ENCODE results near the gene SMTNL1. TPM values are rescaled to one million over a fixed set of nuclear protein-coding genes. Genes with fewer than 3 reads are reported as not detected.

SMTNL1 gene
- total and polyA plus RNA-seq, 4 donors: not detected

DNA sequence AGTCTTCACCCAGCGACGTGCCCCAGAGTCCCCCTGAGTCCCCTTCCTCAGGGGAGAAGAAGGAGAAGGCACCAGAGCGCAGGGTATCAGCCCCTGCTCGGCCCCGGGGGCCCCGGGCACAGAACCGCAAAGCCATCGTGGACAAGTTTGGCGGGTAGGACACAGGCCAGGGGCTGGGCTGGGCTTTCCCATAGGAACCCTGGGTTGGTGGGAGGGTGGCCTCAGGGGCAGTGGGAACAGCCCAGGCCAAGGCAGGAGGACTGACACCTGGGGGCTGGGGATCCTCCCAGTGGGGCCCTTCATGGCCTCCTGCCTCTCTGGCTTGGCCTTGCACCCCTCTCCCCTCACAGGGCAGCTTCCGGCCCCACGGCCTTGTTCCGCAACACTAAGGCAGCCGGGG lies 8.5 kb downstream of the SMTNL1 start:
- H3K4me3 ChIP-seq (ENCODE audit: low read depth in 1 of 3, low read length in 3 of 3): no peak overlapping the region
- H3K4me1 ChIP-seq (ENCODE audit: control insufficient read depth in 4 of 4, insufficient read depth in 4 of 4, low read length in 3 of 4): no peaks in the 10 kb centered on the region
- no peak overlapping the region for H3K9ac ChIP-seq (ENCODE audit: low read depth in 1 of 2, low read length in 2 of 2)
- 91% methylated on average over 13 of the region's 13 CpGs for WGBS
- peaks cover 13 to 21% (median 14%) of the 10 kb centered on the region in 4 donors for H3K36me3 ChIP-seq (ENCODE audit: control insufficient read depth in 4 of 4, insufficient read depth in 3 of 4, low read depth in 1 of 4, low read length in 3 of 4)
- H3K9me3 ChIP-seq (ENCODE audit: control insufficient read depth in 4 of 4, low read length in 3 of 4): no peaks in the 10 kb centered on the region
- DNase-seq (ENCODE audit: low spot score): no peak
- no peaks in the 10 kb centered on the region for H3K27me3 ChIP-seq (ENCODE audit: control insufficient read depth in 4 of 4, insufficient read depth in 4 of 4, low read length in 3 of 4)
- TF ChIP-seq, protein P1, sequence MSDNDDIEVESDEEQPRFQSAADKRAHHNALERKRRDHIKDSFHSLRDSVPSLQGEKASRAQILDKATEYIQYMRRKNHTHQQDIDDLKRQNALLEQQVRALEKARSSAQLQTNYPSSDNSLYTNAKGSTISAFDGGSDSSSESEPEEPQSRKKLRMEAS (IDR thresholded peaks at IDR 0.05): no peak
- TF ChIP-seq SP1 (IDR thresholded peaks at IDR 0.05) (no peak), FOXA1 (IDR thresholded peaks at IDR 0.05) (no peak), RXRA (IDR thresholded peaks at IDR 0.05) (no peak), NR2F2 (IDR thresholded peaks at IDR 0.05) (no peak), RAD21 (IDR thresholded peaks at IDR 0.05) (no peak), HNF4G (IDR thresholded peaks at IDR 0.05) (no peak), TAF1 (conservative IDR thresholded peaks at IDR 0.05) (no peak), HNF4A (conservative IDR thresholded peaks at IDR 0.05) (no peak)
- TF ChIP-seq, protein P2, sequence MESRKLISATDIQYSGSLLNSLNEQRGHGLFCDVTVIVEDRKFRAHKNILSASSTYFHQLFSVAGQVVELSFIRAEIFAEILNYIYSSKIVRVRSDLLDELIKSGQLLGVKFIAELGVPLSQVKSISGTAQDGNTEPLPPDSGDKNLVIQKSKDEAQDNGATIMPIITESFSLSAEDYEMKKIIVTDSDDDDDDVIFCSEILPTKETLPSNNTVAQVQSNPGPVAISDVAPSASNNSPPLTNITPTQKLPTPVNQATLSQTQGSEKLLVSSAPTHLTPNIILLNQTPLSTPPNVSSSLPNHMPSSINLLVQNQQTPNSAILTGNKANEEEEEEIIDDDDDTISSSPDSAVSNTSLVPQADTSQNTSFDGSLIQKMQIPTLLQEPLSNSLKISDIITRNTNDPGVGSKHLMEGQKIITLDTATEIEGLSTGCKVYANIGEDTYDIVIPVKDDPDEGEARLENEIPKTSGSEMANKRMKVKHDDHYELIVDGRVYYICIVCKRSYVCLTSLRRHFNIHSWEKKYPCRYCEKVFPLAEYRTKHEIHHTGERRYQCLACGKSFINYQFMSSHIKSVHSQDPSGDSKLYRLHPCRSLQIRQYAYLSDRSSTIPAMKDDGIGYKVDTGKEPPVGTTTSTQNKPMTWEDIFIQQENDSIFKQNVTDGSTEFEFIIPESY (IDR thresholded peaks at IDR 0.05): no peak
- TF ChIP-seq, protein P3, sequence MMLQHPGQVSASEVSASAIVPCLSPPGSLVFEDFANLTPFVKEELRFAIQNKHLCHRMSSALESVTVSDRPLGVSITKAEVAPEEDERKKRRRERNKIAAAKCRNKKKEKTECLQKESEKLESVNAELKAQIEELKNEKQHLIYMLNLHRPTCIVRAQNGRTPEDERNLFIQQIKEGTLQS (IDR thresholded peaks at IDR 0.05): no peak
- TF ChIP-seq, protein P4, sequence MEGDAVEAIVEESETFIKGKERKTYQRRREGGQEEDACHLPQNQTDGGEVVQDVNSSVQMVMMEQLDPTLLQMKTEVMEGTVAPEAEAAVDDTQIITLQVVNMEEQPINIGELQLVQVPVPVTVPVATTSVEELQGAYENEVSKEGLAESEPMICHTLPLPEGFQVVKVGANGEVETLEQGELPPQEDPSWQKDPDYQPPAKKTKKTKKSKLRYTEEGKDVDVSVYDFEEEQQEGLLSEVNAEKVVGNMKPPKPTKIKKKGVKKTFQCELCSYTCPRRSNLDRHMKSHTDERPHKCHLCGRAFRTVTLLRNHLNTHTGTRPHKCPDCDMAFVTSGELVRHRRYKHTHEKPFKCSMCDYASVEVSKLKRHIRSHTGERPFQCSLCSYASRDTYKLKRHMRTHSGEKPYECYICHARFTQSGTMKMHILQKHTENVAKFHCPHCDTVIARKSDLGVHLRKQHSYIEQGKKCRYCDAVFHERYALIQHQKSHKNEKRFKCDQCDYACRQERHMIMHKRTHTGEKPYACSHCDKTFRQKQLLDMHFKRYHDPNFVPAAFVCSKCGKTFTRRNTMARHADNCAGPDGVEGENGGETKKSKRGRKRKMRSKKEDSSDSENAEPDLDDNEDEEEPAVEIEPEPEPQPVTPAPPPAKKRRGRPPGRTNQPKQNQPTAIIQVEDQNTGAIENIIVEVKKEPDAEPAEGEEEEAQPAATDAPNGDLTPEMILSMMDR (IDR thresholded peaks at IDR 0.05; ENCODE audit: low read depth, low read length, missing input control): no peak
- H3K27ac ChIP-seq (ENCODE audit: low read depth in 1 of 2, low read length in 2 of 2): no peak overlapping the region

DNA sequence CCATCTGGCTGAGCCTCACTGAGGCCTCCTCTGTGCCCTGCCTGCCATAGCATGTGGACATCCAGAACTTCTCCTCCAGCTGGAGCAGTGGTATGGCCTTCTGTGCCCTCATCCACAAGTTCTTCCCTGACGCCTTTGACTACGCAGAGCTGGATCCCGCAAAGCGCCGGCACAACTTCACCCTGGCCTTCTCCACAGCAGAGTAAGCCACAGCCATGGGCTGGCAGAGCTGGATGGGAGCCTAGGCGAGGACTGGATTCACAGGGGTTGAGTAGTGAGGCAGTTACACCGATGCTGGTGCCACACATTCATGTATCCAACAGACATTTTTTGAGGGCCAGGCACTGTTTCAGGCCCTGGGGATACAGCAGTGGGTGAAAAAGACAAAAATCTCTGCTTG lies 9.1 kb downstream of the SMTNL1 start:
- H3K4me1 ChIP-seq (ENCODE audit: control insufficient read depth in 4 of 4, insufficient read depth in 4 of 4, low read length in 3 of 4): no peaks in the 10 kb centered on the region
- no peak for TF ChIP-seq YY1 (IDR thresholded peaks at IDR 0.05)
- no peak for TF ChIP-seq NR2F2 (IDR thresholded peaks at IDR 0.05)
- TF ChIP-seq, protein P5, sequence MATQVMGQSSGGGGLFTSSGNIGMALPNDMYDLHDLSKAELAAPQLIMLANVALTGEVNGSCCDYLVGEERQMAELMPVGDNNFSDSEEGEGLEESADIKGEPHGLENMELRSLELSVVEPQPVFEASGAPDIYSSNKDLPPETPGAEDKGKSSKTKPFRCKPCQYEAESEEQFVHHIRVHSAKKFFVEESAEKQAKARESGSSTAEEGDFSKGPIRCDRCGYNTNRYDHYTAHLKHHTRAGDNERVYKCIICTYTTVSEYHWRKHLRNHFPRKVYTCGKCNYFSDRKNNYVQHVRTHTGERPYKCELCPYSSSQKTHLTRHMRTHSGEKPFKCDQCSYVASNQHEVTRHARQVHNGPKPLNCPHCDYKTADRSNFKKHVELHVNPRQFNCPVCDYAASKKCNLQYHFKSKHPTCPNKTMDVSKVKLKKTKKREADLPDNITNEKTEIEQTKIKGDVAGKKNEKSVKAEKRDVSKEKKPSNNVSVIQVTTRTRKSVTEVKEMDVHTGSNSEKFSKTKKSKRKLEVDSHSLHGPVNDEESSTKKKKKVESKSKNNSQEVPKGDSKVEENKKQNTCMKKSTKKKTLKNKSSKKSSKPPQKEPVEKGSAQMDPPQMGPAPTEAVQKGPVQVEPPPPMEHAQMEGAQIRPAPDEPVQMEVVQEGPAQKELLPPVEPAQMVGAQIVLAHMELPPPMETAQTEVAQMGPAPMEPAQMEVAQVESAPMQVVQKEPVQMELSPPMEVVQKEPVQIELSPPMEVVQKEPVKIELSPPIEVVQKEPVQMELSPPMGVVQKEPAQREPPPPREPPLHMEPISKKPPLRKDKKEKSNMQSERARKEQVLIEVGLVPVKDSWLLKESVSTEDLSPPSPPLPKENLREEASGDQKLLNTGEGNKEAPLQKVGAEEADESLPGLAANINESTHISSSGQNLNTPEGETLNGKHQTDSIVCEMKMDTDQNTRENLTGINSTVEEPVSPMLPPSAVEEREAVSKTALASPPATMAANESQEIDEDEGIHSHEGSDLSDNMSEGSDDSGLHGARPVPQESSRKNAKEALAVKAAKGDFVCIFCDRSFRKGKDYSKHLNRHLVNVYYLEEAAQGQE (IDR thresholded peaks at IDR 0.05): no peak
- TF ChIP-seq, protein P2 (IDR thresholded peaks at IDR 0.05): no peak
- no peak for TF ChIP-seq RAD21 (IDR thresholded peaks at IDR 0.05)
- TF ChIP-seq HNF4G (IDR thresholded peaks at IDR 0.05): no peak
- no peak for TF ChIP-seq TAF1 (conservative IDR thresholded peaks at IDR 0.05)
- no peak for TF ChIP-seq SP1 (IDR thresholded peaks at IDR 0.05)
- TF ChIP-seq RXRA (IDR thresholded peaks at IDR 0.05): no peak
- TF ChIP-seq JUND (IDR thresholded peaks at IDR 0.05): no peak
- TF ChIP-seq HNF4A (conservative IDR thresholded peaks at IDR 0.05): no peak
- no peak for TF ChIP-seq FOXA2 (IDR thresholded peaks at IDR 0.05)
- TF ChIP-seq, protein P4 (IDR thresholded peaks at IDR 0.05; ENCODE audit: low read depth, low read length, missing input control): no peak
- TF ChIP-seq, protein P1 (IDR thresholded peaks at IDR 0.05): no peak
- no peak for TF ChIP-seq GABPA (IDR thresholded peaks at IDR 0.05 in 1 of 2, conservative IDR thresholded peaks at IDR 0.05 in 1 of 2)
- TF ChIP-seq, protein P3 (IDR thresholded peaks at IDR 0.05): no peak
- TF ChIP-seq EGR1 (IDR thresholded peaks at IDR 0.05; ENCODE audit: low read depth in 2 of 2): no peak
- no peak for TF ChIP-seq FOXA1 (IDR thresholded peaks at IDR 0.05)

More for the DNA sequence above, 9.1 kb downstream of the SMTNL1 start:
- peaks cover 13 to 23% (median 15%) of the 10 kb centered on the region in 4 donors for H3K36me3 ChIP-seq (ENCODE audit: control insufficient read depth in 4 of 4, insufficient read depth in 3 of 4, low read depth in 1 of 4, low read length in 3 of 4)
- DNase-seq (ENCODE audit: low spot score): no peak
- no peaks in the 10 kb centered on the region for H3K9me3 ChIP-seq (ENCODE audit: control insufficient read depth in 4 of 4, low read length in 3 of 4)
- no peaks in the 10 kb centered on the region for H3K27me3 ChIP-seq (ENCODE audit: control insufficient read depth in 4 of 4, insufficient read depth in 4 of 4, low read length in 3 of 4)
- H3K27ac ChIP-seq (ENCODE audit: low read depth in 1 of 2, low read length in 2 of 2): no peak overlapping the region
- WGBS: over 99% methylated on average over 7 of the region's 7 CpGs
- H3K9ac ChIP-seq (ENCODE audit: low read depth in 1 of 2, low read length in 2 of 2): no peak overlapping the region
- no peak overlapping the region for H3K4me3 ChIP-seq (ENCODE audit: low read depth in 1 of 3, low read length in 3 of 3)
